GM23338 (cell line): ENCODE data around the gene MRPS21. TPM values are rescaled to one million over a fixed set of nuclear protein-coding genes. Genes with fewer than 3 reads are reported as not detected.

Experiments
- ATAC-seq: fragments of 200-7000 bp; cut with Tn5 transposase; 3 replicates; pipeline ENCODE4 v1.9.1; 2020
- DNase-seq: peaks from one replicate; pipeline ENCODE4 v3.0.0-alpha.2; 2015; ENCODE audit warnings: low spot score
- H2AFZ ChIP-seq: fragments of 200-600 bp; sonication (generic); 2 replicates; pipeline ENCODE4 v1.8.0; 2016; ENCODE audit warnings: antibody characterized with exemption, mild to moderate bottlenecking, moderate library complexity
- H3F3A ChIP-seq: fragments of 200-600 bp; sonication (generic); replicated peaks from 2 replicates; pipeline ENCODE4 v1.8.0; 2017; ENCODE audit warnings: antibody characterized with exemption, mixed run types, low read depth
- H3K27ac ChIP-seq: fragments of 200-600 bp; sonication (generic); 2 replicates; pipeline ENCODE4 v1.6.1; 2016; ENCODE audit warnings: low read depth
- H3K27me3 ChIP-seq: fragments of 200-600 bp; sonication (generic); 2 replicates; pipeline ENCODE4 v1.8.0; 2016; ENCODE audit warnings: mild to moderate bottlenecking, mixed run types, moderate library complexity; ENCODE audit not compliant: insufficient read depth
- H3K36me3 ChIP-seq: fragments of 200-600 bp; sonication (generic); 2 replicates; pipeline ENCODE4 v1.8.0; 2016; ENCODE audit warnings: mild to moderate bottlenecking; ENCODE audit not compliant: insufficient read depth
- H3K4me1 ChIP-seq: fragments of 200-600 bp; sonication (generic); 2 replicates; pipeline ENCODE4 v1.8.0; 2016; ENCODE audit warnings: mild to moderate bottlenecking, moderate library complexity; ENCODE audit not compliant: insufficient read depth
- H3K4me2 ChIP-seq: fragments of 200-600 bp; sonication (generic); 2 replicates; pipeline ENCODE4 v1.7.1; 2017; ENCODE audit warnings: mixed run types
- H3K4me3 ChIP-seq: fragments of 200-600 bp; sonication (generic); 2 replicates; pipeline ENCODE4 v1.6.1; 2016; ENCODE audit warnings: mixed run types
- H3K79me2 ChIP-seq: fragments of 200-600 bp; sonication (generic); replicated peaks from 2 replicates; pipeline ENCODE4 v1.8.0; 2017; ENCODE audit warnings: mild to moderate bottlenecking; ENCODE audit not compliant: insufficient read depth
- H3K9me2 ChIP-seq: fragments of 200-600 bp; sonication (generic); 2 replicates; pipeline ENCODE4 v1.8.0; 2017; ENCODE audit not compliant: insufficient read depth
- H4K20me1 ChIP-seq: fragments of 200-600 bp; sonication (generic); replicated peaks from 2 replicates; pipeline ENCODE4 v1.8.0; 2017; ENCODE audit warnings: mild to moderate bottlenecking; ENCODE audit not compliant: insufficient read depth
- H3K27ac Mint-ChIP-seq: 2 replicates; pipeline ENCODE4 v1.8.0; 2020; ENCODE audit warnings: inconsistent platforms, mild to moderate bottlenecking, moderate library complexity, mixed read lengths
- H3K27me3 Mint-ChIP-seq: 3 replicates; pipeline ENCODE4 v1.8.0; 2022; ENCODE audit warnings: low read depth, mild to moderate bottlenecking, moderate library complexity, mixed read lengths, inconsistent platforms; ENCODE audit not compliant: insufficient read depth, poor library complexity
- H3K36me3 Mint-ChIP-seq: 3 replicates; pipeline ENCODE4 v1.8.0; 2021; ENCODE audit warnings: low read depth, mild to moderate bottlenecking, inconsistent platforms, moderate library complexity, mixed read lengths
- H3K4me1 Mint-ChIP-seq: 3 replicates; pipeline ENCODE4 v1.8.0; 2020; ENCODE audit warnings: mild to moderate bottlenecking, inconsistent platforms, mixed read lengths
- H3K4me3 Mint-ChIP-seq: 3 replicates; pipeline ENCODE4 v1.8.0; 2021; ENCODE audit warnings: moderate library complexity, mild to moderate bottlenecking, inconsistent platforms, mixed read lengths
- H3K9me3 Mint-ChIP-seq: 3 replicates; pipeline ENCODE4 v1.8.0; 2020; ENCODE audit warnings: moderate library complexity, mild to moderate bottlenecking, inconsistent platforms, mixed read lengths
- CREB1 ChIP-seq: fragments of 250-450 bp; sonication (Bioruptor Pico); IDR thresholded peaks from 2 replicates; pipeline ENCODE4 v1.5.0; 2020; ENCODE audit warnings: low read depth, mild to moderate bottlenecking, moderate library complexity
- CTCF ChIP-seq, 2 experiments: fragments of 200-600 bp in 1 of 2; sonication (generic) in 1 of 2; conservative IDR thresholded peaks; 2 replicates each; pipeline versions ENCODE4 v1.5.1 to v1.6.1; 2016 to 2017; ENCODE audit warnings: antibody characterized with exemption in 2 of 2, low read depth in 2 of 2, mild to moderate bottlenecking in 2 of 2, moderate library complexity in 1 of 2
- EZH2 ChIP-seq: fragments of 200-600 bp; sonication (generic); IDR thresholded peaks from one replicate; pipeline ENCODE4 v1.8.0; 2017; ENCODE audit warnings: antibody characterized with exemption, mild to moderate bottlenecking, low read depth; ENCODE audit not compliant: unreplicated experiment
- EZH2phosphoT487 ChIP-seq: fragments of 200-600 bp; sonication (generic); IDR thresholded peaks from one replicate; pipeline ENCODE4 v1.8.1; 2018; ENCODE audit warnings: antibody characterized with exemption; ENCODE audit not compliant: unreplicated experiment
- JUNB ChIP-seq: IDR thresholded peaks from one replicate; pipeline ENCODE4 v1.6.1; 2016; ENCODE audit warnings: antibody characterized with exemption; ENCODE audit not compliant: unreplicated experiment
- NANOG ChIP-seq: IDR thresholded peaks from 2 replicates; pipeline ENCODE4 v1.6.1; 2016; ENCODE audit warnings: antibody characterized with exemption, borderline replicate concordance
- POLR2AphosphoS5 ChIP-seq: IDR thresholded peaks from 2 replicates; pipeline ENCODE4 v1.6.1; 2016; ENCODE audit warnings: antibody characterized with exemption, low read depth
- REST ChIP-seq: IDR thresholded peaks from one replicate; pipeline ENCODE4 v1.6.1; 2018; ENCODE audit warnings: antibody characterized with exemption; ENCODE audit not compliant: unreplicated experiment
- STAT1 ChIP-seq: IDR thresholded peaks from one replicate; pipeline ENCODE4 v1.6.1; 2016; ENCODE audit warnings: antibody characterized with exemption; ENCODE audit not compliant: unreplicated experiment
- ZNF114 ChIP-seq: fragments of 250-450 bp; sonication (Bioruptor Pico); IDR thresholded peaks from 2 replicates; pipeline ENCODE4 v1.5.0; 2020; ENCODE audit warnings: mild to moderate bottlenecking, moderate library complexity
- ZNF331 ChIP-seq: fragments of 250-450 bp; sonication (Bioruptor Pico); IDR thresholded peaks from 2 replicates; pipeline ENCODE4 v1.5.0; 2020; ENCODE audit warnings: low read depth, mild to moderate bottlenecking, moderate library complexity
- polyA plus RNA-seq: library from polyadenylated mRNA; unstranded; fragments of >200 nt; fragmentation: Nextera tagmentation; extraction: Ambion mirVana; gene quantifications from 2 replicates; pipeline ENCODE4 v1.2.1, GENCODE V29; 2016
- total RNA-seq: library from RNA; depleted of rRNA; stranded (reverse); fragments of >200 nt; shearing (Covaris generic); gene quantifications from 2 replicates; pipeline ENCODE4 v1.2.3, GENCODE V29; 2014
- TF ChIP-seq, protein P1 (sequence below): fragments of 250-450 bp; sonication (Bioruptor Pico); IDR thresholded peaks from 2 replicates; pipeline ENCODE4 v1.5.0; 2020; ENCODE audit warnings: mild to moderate bottlenecking, moderate library complexity
- TF ChIP-seq, protein P2 (sequence below): IDR thresholded peaks from 2 replicates; pipeline ENCODE4 v1.6.1; 2016; ENCODE audit warnings: antibody characterized with exemption

MRPS21 gene
- total and polyA plus RNA-seq, 2 experiments from 2014 or later: 51.2 to 313 TPM

GRCh38 chr1:150320667-150320978 lies 27.0 kb downstream of the MRPS21 start:
- no peaks in the 10 kb centered on the region for H3K9me3 Mint-ChIP-seq
- Histone ChIP-seq H3K9me2 (no peaks in the 10 kb centered on the region), H3K4me1 (no peaks in the 10 kb centered on the region), H3K4me3 (peak overlapping the region; percentile 80), H4K20me1 (peaks cover 8% of the 10 kb centered on the region; the same call in 1 of the 2 replicates), H3F3A (peaks cover 3% of the 10 kb centered on the region; the same call in 1 of the 2 replicates), H3K27ac (peak overlapping the region; percentile 94), H3K79me2 (peaks cover 40% of the 10 kb centered on the region), H3K36me3 (peaks cover 16% of the 10 kb centered on the region), H2AFZ (peak overlapping the region; percentile 80), H3K27me3 (no peaks in the 10 kb centered on the region), H3K4me2 (peak overlapping the region; percentile 90)
- 0 out of 3 replicates have a peak, but pooled peaks cover 2% of the 10 kb centered on the region for H3K4me1 Mint-ChIP-seq
- peaks cover 17% of the 10 kb centered on the region for H3K36me3 Mint-ChIP-seq
- H3K27ac Mint-ChIP-seq: peak overlapping the region; percentile 95; the same call in 1 of the 2 replicates
- peak overlapping the region; percentile 96 for H3K4me3 Mint-ChIP-seq
- DNase-seq (no peak), ATAC-seq (no peak)
- peaks cover 6% of the 10 kb centered on the region for H3K27me3 Mint-ChIP-seq
- no peak for TF ChIP-seq ZNF331 (CRISPR knock-in tag)
- no peak for TF ChIP-seq NANOG
- TF ChIP-seq, protein P1, sequence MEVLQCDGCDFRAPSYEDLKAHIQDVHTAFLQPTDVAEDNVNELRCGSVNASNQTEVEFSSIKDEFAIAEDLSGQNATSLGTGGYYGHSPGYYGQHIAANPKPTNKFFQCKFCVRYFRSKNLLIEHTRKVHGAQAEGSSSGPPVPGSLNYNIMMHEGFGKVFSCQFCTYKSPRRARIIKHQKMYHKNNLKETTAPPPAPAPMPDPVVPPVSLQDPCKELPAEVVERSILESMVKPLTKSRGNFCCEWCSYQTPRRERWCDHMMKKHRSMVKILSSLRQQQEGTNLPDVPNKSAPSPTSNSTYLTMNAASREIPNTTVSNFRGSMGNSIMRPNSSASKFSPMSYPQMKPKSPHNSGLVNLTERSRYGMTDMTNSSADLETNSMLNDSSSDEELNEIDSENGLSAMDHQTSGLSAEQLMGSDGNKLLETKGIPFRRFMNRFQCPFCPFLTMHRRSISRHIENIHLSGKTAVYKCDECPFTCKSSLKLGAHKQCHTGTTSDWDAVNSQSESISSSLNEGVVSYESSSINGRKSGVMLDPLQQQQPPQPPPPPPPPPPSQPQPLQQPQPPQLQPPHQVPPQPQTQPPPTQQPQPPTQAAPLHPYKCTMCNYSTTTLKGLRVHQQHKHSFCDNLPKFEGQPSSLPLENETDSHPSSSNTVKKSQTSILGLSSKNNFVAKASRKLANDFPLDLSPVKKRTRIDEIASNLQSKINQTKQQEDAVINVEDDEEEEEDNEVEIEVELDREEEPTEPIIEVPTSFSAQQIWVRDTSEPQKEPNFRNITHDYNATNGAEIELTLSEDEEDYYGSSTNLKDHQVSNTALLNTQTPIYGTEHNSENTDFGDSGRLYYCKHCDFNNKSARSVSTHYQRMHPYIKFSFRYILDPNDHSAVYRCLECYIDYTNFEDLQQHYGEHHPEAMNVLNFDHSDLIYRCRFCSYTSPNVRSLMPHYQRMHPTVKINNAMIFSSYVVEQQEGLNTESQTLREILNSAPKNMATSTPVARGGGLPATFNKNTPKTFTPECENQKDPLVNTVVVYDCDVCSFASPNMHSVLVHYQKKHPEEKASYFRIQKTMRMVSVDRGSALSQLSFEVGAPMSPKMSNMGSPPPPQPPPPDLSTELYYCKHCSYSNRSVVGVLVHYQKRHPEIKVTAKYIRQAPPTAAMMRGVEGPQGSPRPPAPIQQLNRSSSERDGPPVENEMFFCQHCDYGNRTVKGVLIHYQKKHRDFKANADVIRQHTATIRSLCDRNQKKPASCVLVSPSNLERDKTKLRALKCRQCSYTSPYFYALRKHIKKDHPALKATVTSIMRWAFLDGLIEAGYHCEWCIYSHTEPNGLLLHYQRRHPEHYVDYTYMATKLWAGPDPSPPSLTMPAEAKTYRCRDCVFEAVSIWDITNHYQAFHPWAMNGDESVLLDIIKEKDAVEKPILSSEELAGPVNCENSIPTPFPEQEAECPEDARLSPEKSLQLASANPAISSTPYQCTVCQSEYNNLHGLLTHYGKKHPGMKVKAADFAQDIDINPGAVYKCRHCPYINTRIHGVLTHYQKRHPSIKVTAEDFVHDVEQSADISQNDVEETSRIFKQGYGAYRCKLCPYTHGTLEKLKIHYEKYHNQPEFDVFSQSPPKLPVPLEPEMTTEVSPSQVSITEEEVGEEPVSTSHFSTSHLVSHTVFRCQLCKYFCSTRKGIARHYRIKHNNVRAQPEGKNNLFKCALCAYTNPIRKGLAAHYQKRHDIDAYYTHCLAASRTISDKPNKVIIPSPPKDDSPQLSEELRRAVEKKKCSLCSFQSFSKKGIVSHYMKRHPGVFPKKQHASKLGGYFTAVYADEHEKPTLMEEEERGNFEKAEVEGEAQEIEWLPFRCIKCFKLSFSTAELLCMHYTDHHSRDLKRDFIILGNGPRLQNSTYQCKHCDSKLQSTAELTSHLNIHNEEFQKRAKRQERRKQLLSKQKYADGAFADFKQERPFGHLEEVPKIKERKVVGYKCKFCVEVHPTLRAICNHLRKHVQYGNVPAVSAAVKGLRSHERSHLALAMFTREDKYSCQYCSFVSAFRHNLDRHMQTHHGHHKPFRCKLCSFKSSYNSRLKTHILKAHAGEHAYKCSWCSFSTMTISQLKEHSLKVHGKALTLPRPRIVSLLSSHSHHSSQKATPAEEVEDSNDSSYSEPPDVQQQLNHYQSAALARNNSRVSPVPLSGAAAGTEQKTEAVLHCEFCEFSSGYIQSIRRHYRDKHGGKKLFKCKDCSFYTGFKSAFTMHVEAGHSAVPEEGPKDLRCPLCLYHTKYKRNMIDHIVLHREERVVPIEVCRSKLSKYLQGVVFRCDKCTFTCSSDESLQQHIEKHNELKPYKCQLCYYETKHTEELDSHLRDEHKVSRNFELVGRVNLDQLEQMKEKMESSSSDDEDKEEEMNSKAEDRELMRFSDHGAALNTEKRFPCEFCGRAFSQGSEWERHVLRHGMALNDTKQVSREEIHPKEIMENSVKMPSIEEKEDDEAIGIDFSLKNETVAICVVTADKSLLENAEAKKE: no peak
- TF ChIP-seq CREB1 (CRISPR knock-in tag): no peak
- TF ChIP-seq POLR2AphosphoS5: no peak
- no peak for TF ChIP-seq REST
- no peak for TF ChIP-seq CTCF (conservative IDR thresholded peaks at IDR 0.05; ENCODE audit: low read depth in 2 of 2)
- no peak for TF ChIP-seq STAT1
- TF ChIP-seq ZNF114: no peak
- TF ChIP-seq EZH2phosphoT487: no peak
- TF ChIP-seq, protein P2, sequence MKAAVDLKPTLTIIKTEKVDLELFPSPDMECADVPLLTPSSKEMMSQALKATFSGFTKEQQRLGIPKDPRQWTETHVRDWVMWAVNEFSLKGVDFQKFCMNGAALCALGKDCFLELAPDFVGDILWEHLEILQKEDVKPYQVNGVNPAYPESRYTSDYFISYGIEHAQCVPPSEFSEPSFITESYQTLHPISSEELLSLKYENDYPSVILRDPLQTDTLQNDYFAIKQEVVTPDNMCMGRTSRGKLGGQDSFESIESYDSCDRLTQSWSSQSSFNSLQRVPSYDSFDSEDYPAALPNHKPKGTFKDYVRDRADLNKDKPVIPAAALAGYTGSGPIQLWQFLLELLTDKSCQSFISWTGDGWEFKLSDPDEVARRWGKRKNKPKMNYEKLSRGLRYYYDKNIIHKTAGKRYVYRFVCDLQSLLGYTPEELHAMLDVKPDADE: no peak
- TF ChIP-seq JUNB: no peak
- no peak for TF ChIP-seq EZH2
